Testis (tissue), 3 donors: Measurements from ENCODE around the gene PDGFC. TPM values are rescaled to one million over a fixed set of nuclear protein-coding genes. Genes with fewer than 3 reads are reported as not detected.

Source experiments
- DNase-seq: peaks from one replicate; pipeline ENCODE4 v3.0.0-alpha.2; 2019
- H3K27ac ChIP-seq, 2 donors: fragments of 200-600 bp; sonication (generic); one replicate each; pipeline ENCODE4 v1.5.1; 2019
- H3K27me3 ChIP-seq: fragments of 200-600 bp; sonication (generic); one replicate; pipeline ENCODE4 v1.5.1; 2019
- H3K36me3 ChIP-seq: fragments of 200-600 bp; sonication (generic); one replicate; pipeline ENCODE4 v1.5.1; 2017; ENCODE audit warnings: low read depth; ENCODE audit errors: missing control alignments
- H3K4me1 ChIP-seq: fragments of 200-600 bp; sonication (generic); one replicate; pipeline ENCODE4 v1.5.1; 2019
- H3K4me3 ChIP-seq, 2 donors: fragments of 200-600 bp; sonication (generic); one replicate each; pipeline ENCODE4 v1.5.1; 2017 to 2019
- H3K9me3 ChIP-seq: fragments of 200-600 bp; sonication (generic); one replicate; pipeline ENCODE4 v1.5.1; 2017
- POLR2A ChIP-seq: fragments of 450-650 bp; IDR thresholded peaks from one replicate; pipeline ENCODE4 v1.6.1; 2017; ENCODE audit warnings: antibody characterized with exemption, mild to moderate bottlenecking, moderate library complexity
- WGBS, 2 donors: methylation state at CpG; one replicate each; pipeline ENCODE4 v1.1.5; 2018; 5-methylcytosine and 5-hydroxymethylcytosine counted together
- intact Hi-C: fragments of 100-400 bp; cut with DNase I; formaldehyde crosslinking; loops from one replicate; pipeline ENCODE4 v1.15.1; 2023; ENCODE audit warnings: low total_unique reads
- polyA plus RNA-seq: library from polyadenylated mRNA; stranded (reverse); fragments of 350-450 nt; fragmentation: Illumina TruSeq; extraction: RNeasy Lipid Tissue Mini Kit (QIAGEN cat#74804); gene quantifications from one replicate; pipeline ENCODE4 v1.2.3, GENCODE V29; 2014; ENCODE audit warnings: low read depth, low replicate concordance; ENCODE audit not compliant: insufficient read depth
- small RNA-seq, 2 donors: library from RNA; depleted of rRNA; stranded (forward); fragments of <200 nt; gene quantifications; one replicate each; pipeline ENCODE3, GENCODE V24; 2016
- total RNA-seq, 2 donors: library from RNA; depleted of rRNA; stranded (reverse); fragments of >200 nt; gene quantifications; one replicate each; pipeline ENCODE4 v1.2.3, GENCODE V29; 2016
- TF ChIP-seq, protein P1 (sequence below), 3 experiments: fragments of 450-650 bp in 2 of 3; fragments of 200-600 bp in 1 of 3; sonication (generic) in 1 of 3; IDR thresholded peaks; one replicate each; pipeline ENCODE4 v1.5.1; 2016 to 2019; ENCODE audit warnings: antibody characterized with exemption in 3 of 3, mild to moderate bottlenecking in 2 of 3, moderate library complexity in 1 of 3

Gene PDGFC
- total and polyA plus RNA-seq, 3 donors from 2014 or later = 7.8 to 13.8 (median 9.4) TPM

DNA sequence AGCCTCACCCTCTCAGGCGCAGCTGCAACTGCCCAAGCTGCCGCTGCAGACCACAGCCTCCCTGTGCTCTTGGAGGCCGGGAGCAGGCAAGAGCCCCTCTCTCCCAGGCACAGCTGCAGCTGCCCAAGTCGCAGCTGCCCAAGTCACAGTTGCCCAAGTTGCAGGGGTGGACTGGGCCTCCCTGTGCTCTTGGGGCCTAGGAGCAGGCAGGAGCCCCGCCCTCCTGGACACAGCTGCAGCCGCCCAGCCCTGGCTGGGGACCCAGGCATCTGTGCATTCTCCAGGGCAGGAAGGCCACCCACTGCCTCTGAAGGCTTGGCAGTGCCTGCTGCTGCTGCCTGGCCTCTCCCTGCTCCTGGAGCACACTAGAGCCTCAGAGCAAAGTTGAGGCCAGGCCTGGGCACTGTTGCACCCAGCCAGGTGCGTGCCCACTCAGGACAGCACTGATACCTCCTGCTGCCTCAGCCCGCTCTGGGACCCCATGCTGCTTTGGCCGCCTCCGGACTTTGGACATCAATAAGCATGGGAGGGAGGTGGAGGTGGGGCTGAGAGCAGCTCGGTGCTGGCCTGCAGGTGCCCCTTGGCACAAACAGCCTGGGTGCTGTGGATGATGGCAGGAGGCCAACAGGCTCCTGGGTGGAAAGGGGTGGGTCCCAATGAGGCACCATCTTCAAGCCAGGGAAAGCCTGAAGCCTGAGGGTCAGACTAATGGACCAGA lies 247.5 kb downstream of the PDGFC start:
- H3K27ac ChIP-seq = no peak overlapping the region
- H3K9me3 ChIP-seq = no peaks in the 10 kb centered on the region
- intact Hi-C loops = no loop called here
- H3K4me1 ChIP-seq = no peaks in the 10 kb centered on the region
- TF ChIP-seq POLR2A = no peak
- TF ChIP-seq, protein P1, sequence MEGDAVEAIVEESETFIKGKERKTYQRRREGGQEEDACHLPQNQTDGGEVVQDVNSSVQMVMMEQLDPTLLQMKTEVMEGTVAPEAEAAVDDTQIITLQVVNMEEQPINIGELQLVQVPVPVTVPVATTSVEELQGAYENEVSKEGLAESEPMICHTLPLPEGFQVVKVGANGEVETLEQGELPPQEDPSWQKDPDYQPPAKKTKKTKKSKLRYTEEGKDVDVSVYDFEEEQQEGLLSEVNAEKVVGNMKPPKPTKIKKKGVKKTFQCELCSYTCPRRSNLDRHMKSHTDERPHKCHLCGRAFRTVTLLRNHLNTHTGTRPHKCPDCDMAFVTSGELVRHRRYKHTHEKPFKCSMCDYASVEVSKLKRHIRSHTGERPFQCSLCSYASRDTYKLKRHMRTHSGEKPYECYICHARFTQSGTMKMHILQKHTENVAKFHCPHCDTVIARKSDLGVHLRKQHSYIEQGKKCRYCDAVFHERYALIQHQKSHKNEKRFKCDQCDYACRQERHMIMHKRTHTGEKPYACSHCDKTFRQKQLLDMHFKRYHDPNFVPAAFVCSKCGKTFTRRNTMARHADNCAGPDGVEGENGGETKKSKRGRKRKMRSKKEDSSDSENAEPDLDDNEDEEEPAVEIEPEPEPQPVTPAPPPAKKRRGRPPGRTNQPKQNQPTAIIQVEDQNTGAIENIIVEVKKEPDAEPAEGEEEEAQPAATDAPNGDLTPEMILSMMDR (IDR thresholded peaks at IDR 0.05) = no peak
- 89% methylated on average over 8 of the region's 11 CpGs; no CpG with 5 or more reads in 1 of the 2 donors for WGBS, 2 donors
- no peak for DNase-seq
- no peaks in the 10 kb centered on the region for H3K27me3 ChIP-seq
- H3K4me3 ChIP-seq = no peak overlapping the region
- H3K36me3 ChIP-seq = no peaks in the 10 kb centered on the region

DNA sequence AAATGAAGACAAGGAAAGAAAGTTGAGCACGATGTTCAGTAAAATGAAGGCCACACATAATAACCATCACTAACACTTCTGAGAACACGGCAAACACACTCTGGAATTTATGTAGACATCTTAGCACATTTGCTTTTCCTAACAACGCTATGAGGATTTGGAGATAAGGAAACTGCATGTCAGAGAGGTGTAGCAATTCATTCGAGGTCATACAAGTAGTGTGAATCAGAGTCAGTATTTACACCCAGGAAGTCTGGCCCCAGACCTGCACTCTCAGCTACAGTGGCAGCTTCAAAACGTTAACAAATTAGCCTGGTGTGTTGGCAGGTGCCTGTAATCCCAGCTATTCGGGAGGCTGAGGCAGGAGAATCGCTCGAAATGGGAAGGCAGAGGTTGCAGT lies 253.4 kb downstream of the PDGFC start:
- 76 to 80% methylated on average over 8 of the region's 8 CpGs for WGBS, 2 donors
- H3K27ac ChIP-seq = no peak overlapping the region
- intact Hi-C loops = no loop called here
- no peak for DNase-seq
- TF ChIP-seq POLR2A = no peak
- TF ChIP-seq, protein P1 (IDR thresholded peaks at IDR 0.05) = no peak
- no peaks in the 10 kb centered on the region for H3K4me1 ChIP-seq
- H3K36me3 ChIP-seq = no peaks in the 10 kb centered on the region
- H3K9me3 ChIP-seq = no peaks in the 10 kb centered on the region
- H3K27me3 ChIP-seq = no peaks in the 10 kb centered on the region
- no peak overlapping the region for H3K4me3 ChIP-seq

GRCh38 chr4:156711193-156711590 lies 260.4 kb downstream of the PDGFC start:
- TF ChIP-seq POLR2A = no peak
- TF ChIP-seq, protein P1 (IDR thresholded peaks at IDR 0.05) = no peak
- no peaks in the 10 kb centered on the region for H3K9me3 ChIP-seq
- H3K4me1 ChIP-seq = no peaks in the 10 kb centered on the region
- WGBS, 2 donors = 90 to 99% methylated on average over 4 of the region's 4 CpGs
- no peak for DNase-seq
- H3K27ac ChIP-seq = no peak overlapping the region
- H3K36me3 ChIP-seq = no peaks in the 10 kb centered on the region
- no peaks in the 10 kb centered on the region for H3K27me3 ChIP-seq
- no peak overlapping the region for H3K4me3 ChIP-seq
- intact Hi-C loops = no loop called here

Small RNAs within 50 kb of the gene (small RNA-seq; reads per million reads assigned to genes)
- gene AC092608.2 = 0 reads per million in 2 donors

Other genes with a start within 250 kb of the PDGFC start
- gene GLRB, start 104.4 kb upstream of the PDGFC start, total RNA-seq = 1 to 10 TPM; 2.4 to 4.4 TPM
- 2.6 TPM for gene GLRB, start 104.4 kb upstream of the PDGFC start, polyA plus RNA-seq
- 1 to 10 TPM; 2.1 to 4.1 TPM for gene GRIA2, start 248.9 kb upstream of the PDGFC start, total RNA-seq
- gene GRIA2, start 248.9 kb upstream of the PDGFC start, polyA plus RNA-seq = 1.6 TPM